WTC11 (cell line): ENCODE data around the gene SEL1L3. TPM values are rescaled to one million over a fixed set of nuclear protein-coding genes. Genes with fewer than 3 reads are reported as not detected.

Source experiments
- ATAC-seq: fragments of 200-7000 bp; cut with Tn5 transposase; 2 replicates; pipeline ENCODE4 v1.10.0; 2021; ENCODE audit warnings: mild to moderate bottlenecking, moderate library complexity
- CTCF ChIA-PET: fragments of 300-600 bp; sonication (Branson Sonifier 250); formaldehyde crosslinking; loops from one replicate; lab custom pipeline; 2021; ENCODE audit warnings: antibody characterized with exemption; lab: Charles Lee
- POLR2A ChIA-PET: fragments of 350-600 bp; sonication (Branson Sonifier 250); formaldehyde crosslinking; loops from one replicate; lab custom pipeline; 2021; ENCODE audit warnings: antibody characterized with exemption; lab: Charles Lee
- DNase-seq: peaks from one replicate; pipeline ENCODE4 v3.0.0; 2021; ENCODE audit warnings: low spot score
- H3K27ac Mint-ChIP-seq: 2 replicates; pipeline ENCODE4 v1.8.0; 2021; ENCODE audit warnings: mixed read lengths
- H3K27me3 Mint-ChIP-seq: 2 replicates; pipeline ENCODE4 v1.8.0; 2021; ENCODE audit warnings: low read depth, mild to moderate bottlenecking, moderate library complexity, mixed read lengths
- H3K36me3 Mint-ChIP-seq: 2 replicates; pipeline ENCODE4 v1.8.0; 2021; ENCODE audit warnings: mixed read lengths
- H3K4me1 Mint-ChIP-seq: 2 replicates; pipeline ENCODE4 v1.8.0; 2022; ENCODE audit warnings: mixed read lengths
- H3K4me3 Mint-ChIP-seq: 2 replicates; pipeline ENCODE4 v1.8.0; 2021; ENCODE audit warnings: mild to moderate bottlenecking, moderate library complexity, mixed read lengths
- H3K9me3 Mint-ChIP-seq: 2 replicates; pipeline ENCODE4 v1.8.0; 2021; ENCODE audit warnings: mixed read lengths
- GRHL2 ChIP-seq: fragments of 250-450 bp; sonication (Bioruptor Pico); IDR thresholded peaks from 2 replicates; pipeline ENCODE4 v1.8.0; 2022; ENCODE audit warnings: mild to moderate bottlenecking, moderate library complexity; ENCODE audit not compliant: insufficient replicate concordance, severe bottlenecking
- JUN ChIP-seq: sonication (generic); formaldehyde crosslinking; IDR thresholded peaks from 2 replicates; pipeline ENCODE4 v1.8.0; 2023; ENCODE audit warnings: mild to moderate bottlenecking, missing genetic modification reagents
- NR1H2 ChIP-seq: sonication (generic); formaldehyde crosslinking; IDR thresholded peaks from 2 replicates; pipeline ENCODE4 v1.9.0; 2021; ENCODE audit warnings: mild to moderate bottlenecking, moderate library complexity, missing genetic modification reagents
- NR3C1 ChIP-seq: sonication (generic); formaldehyde crosslinking; conservative IDR thresholded peaks from 2 replicates; pipeline ENCODE4 v1.8.1; 2023; ENCODE audit warnings: low read depth, mild to moderate bottlenecking, missing genetic modification reagents
- SMAD4 ChIP-seq: sonication (generic); formaldehyde crosslinking; IDR thresholded peaks from 2 replicates; pipeline ENCODE4 v1.8.0; 2022; ENCODE audit warnings: mild to moderate bottlenecking, missing genetic modification reagents
- SOX15 ChIP-seq: fragments of 250-450 bp; sonication (Bioruptor Pico); IDR thresholded peaks from 2 replicates; pipeline ENCODE4 v1.9.0; 2021; ENCODE audit warnings: mild to moderate bottlenecking
- TP53 ChIP-seq: sonication (generic); formaldehyde crosslinking; IDR thresholded peaks from 2 replicates; pipeline ENCODE4 v1.8.1; 2023; ENCODE audit warnings: mild to moderate bottlenecking, missing genetic modification reagents
- ZNF219 ChIP-seq: sonication (generic); formaldehyde crosslinking; IDR thresholded peaks from 2 replicates; pipeline ENCODE4 v1.8.0; 2023; ENCODE audit warnings: missing genetic modification reagents, mild to moderate bottlenecking, borderline replicate concordance
- total RNA-seq: library from RNA; stranded (reverse); gene quantifications from 3 replicates; pipeline ENCODE4 v1.2.3, GENCODE V29; 2021
- TF ChIP-seq, protein P1 (sequence below): fragments of 250-450 bp; sonication (Bioruptor Pico); IDR thresholded peaks from 2 replicates; pipeline ENCODE4 v2.1.2; 2022; ENCODE audit warnings: mild to moderate bottlenecking, moderate library complexity
- TF ChIP-seq, protein P2 (sequence below): sonication (generic); formaldehyde crosslinking; IDR thresholded peaks from 2 replicates; pipeline ENCODE4 v1.8.0; 2023; ENCODE audit warnings: missing genetic modification reagents
- TF ChIP-seq, protein P3 (sequence below): sonication (generic); formaldehyde crosslinking; conservative IDR thresholded peaks from 2 replicates; pipeline ENCODE4 v1.8.1; 2022; ENCODE audit warnings: mild to moderate bottlenecking, missing genetic modification reagents
- TF ChIP-seq, protein P4 (sequence below): sonication (generic); formaldehyde crosslinking; IDR thresholded peaks from 2 replicates; pipeline ENCODE4 v1.8.0; 2023; ENCODE audit warnings: mild to moderate bottlenecking, missing genetic modification reagents
- TF ChIP-seq, protein P5 (sequence below): fragments of 250-450 bp; sonication (Bioruptor Pico); IDR thresholded peaks from 2 replicates; pipeline ENCODE4 v1.8.0; 2021; ENCODE audit warnings: mild to moderate bottlenecking
- TF ChIP-seq, protein P6 (sequence below): fragments of 250-450 bp; sonication (Bioruptor Pico); IDR thresholded peaks from 2 replicates; pipeline ENCODE4 v1.9.0; 2021; ENCODE audit warnings: mild to moderate bottlenecking
- TF ChIP-seq, protein P7 (sequence below): fragments of 200-600 bp; IDR thresholded peaks from 2 replicates; pipeline ENCODE4 v1.8.0; 2022; ENCODE audit warnings: antibody characterized with exemption
- TF ChIP-seq, protein P8 (sequence below): sonication (generic); formaldehyde crosslinking; IDR thresholded peaks from 2 replicates; pipeline ENCODE4 v1.8.1; 2022; ENCODE audit warnings: low read depth, missing genetic modification reagents, borderline replicate concordance
- TF ChIP-seq, protein P9 (sequence below): sonication (generic); formaldehyde crosslinking; IDR thresholded peaks from 2 replicates; pipeline ENCODE4 v1.8.1; 2022; ENCODE audit warnings: mild to moderate bottlenecking, missing genetic modification reagents, moderate library complexity, borderline replicate concordance

The SEL1L3 gene
- total RNA-seq, 1 experiment from 2014 or later, result 31.5 TPM

DNA sequence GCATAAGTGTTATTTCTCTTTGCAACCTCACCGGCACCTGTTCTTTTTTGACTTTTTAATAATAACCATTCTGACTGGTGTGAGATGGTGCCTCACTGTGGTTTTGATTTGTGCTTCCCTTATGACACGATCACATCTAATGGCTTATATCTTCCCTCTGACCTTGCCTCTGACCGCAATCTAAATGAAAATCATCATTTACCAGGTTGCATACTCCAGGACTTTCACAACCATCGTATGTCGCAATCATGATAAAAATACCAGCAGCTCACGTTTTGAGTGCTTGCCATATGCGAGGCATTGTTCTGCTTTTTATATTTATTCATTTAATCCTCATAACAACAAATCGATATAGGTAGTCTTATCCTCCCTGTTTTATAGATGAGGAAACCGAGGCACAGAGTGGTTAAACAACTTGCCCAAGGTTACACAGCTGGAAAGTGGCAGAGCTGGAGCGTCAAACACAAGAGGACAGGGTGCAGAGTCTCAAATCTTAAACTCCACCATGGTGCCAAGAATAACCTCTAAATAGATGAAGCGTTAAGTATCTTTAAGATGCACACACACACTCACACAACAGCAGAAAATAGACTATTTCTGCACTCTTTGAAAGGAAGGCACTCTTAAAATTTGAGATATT lies 102.2 kb downstream of the SEL1L3 start:
- POLR2A ChIA-PET, result no interaction called here
- DNase-seq (no peak), ATAC-seq (no peak)
- H3K4me3 Mint-ChIP-seq, result no peak overlapping the region
- no peak overlapping the region for H3K27ac Mint-ChIP-seq
- peaks cover 8% of the 10 kb centered on the region for H3K9me3 Mint-ChIP-seq
- no peaks in the 10 kb centered on the region for H3K27me3 Mint-ChIP-seq
- H3K36me3 Mint-ChIP-seq, result peaks cover 46% of the 10 kb centered on the region
- TF ChIP-seq, protein P1, sequence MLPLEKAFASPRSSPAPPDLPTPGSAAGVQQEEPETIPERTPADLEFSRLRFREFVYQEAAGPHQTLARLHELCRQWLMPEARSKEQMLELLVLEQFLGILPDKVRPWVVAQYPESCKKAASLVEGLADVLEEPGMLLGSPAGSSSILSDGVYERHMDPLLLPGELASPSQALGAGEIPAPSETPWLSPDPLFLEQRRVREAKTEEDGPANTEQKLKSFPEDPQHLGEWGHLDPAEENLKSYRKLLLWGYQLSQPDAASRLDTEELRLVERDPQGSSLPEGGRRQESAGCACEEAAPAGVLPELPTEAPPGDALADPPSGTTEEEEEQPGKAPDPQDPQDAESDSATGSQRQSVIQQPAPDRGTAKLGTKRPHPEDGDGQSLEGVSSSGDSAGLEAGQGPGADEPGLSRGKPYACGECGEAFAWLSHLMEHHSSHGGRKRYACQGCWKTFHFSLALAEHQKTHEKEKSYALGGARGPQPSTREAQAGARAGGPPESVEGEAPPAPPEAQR, result no peak
- TF ChIP-seq, protein P2, sequence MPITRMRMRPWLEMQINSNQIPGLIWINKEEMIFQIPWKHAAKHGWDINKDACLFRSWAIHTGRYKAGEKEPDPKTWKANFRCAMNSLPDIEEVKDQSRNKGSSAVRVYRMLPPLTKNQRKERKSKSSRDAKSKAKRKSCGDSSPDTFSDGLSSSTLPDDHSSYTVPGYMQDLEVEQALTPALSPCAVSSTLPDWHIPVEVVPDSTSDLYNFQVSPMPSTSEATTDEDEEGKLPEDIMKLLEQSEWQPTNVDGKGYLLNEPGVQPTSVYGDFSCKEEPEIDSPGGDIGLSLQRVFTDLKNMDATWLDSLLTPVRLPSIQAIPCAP (CRISPR knock-in tag), result no peak
- TF ChIP-seq, protein P3, sequence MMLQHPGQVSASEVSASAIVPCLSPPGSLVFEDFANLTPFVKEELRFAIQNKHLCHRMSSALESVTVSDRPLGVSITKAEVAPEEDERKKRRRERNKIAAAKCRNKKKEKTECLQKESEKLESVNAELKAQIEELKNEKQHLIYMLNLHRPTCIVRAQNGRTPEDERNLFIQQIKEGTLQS (CRISPR knock-in tag), result no peak
- TF ChIP-seq, protein P4, sequence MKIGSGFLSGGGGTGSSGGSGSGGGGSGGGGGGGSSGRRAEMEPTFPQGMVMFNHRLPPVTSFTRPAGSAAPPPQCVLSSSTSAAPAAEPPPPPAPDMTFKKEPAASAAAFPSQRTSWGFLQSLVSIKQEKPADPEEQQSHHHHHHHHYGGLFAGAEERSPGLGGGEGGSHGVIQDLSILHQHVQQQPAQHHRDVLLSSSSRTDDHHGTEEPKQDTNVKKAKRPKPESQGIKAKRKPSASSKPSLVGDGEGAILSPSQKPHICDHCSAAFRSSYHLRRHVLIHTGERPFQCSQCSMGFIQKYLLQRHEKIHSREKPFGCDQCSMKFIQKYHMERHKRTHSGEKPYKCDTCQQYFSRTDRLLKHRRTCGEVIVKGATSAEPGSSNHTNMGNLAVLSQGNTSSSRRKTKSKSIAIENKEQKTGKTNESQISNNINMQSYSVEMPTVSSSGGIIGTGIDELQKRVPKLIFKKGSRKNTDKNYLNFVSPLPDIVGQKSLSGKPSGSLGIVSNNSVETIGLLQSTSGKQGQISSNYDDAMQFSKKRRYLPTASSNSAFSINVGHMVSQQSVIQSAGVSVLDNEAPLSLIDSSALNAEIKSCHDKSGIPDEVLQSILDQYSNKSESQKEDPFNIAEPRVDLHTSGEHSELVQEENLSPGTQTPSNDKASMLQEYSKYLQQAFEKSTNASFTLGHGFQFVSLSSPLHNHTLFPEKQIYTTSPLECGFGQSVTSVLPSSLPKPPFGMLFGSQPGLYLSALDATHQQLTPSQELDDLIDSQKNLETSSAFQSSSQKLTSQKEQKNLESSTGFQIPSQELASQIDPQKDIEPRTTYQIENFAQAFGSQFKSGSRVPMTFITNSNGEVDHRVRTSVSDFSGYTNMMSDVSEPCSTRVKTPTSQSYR, result no peak
- TF ChIP-seq, protein P5, sequence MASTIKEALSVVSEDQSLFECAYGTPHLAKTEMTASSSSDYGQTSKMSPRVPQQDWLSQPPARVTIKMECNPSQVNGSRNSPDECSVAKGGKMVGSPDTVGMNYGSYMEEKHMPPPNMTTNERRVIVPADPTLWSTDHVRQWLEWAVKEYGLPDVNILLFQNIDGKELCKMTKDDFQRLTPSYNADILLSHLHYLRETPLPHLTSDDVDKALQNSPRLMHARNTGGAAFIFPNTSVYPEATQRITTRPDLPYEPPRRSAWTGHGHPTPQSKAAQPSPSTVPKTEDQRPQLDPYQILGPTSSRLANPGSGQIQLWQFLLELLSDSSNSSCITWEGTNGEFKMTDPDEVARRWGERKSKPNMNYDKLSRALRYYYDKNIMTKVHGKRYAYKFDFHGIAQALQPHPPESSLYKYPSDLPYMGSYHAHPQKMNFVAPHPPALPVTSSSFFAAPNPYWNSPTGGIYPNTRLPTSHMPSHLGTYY (CRISPR knock-in tag), result no peak
- no peak for TF ChIP-seq TP53 (CRISPR knock-in tag)
- TF ChIP-seq, all 79 proteins: peak for 0
- H3K4me1 Mint-ChIP-seq, result no peaks in the 10 kb centered on the region
- CTCF ChIA-PET, result no interaction called here

DNA sequence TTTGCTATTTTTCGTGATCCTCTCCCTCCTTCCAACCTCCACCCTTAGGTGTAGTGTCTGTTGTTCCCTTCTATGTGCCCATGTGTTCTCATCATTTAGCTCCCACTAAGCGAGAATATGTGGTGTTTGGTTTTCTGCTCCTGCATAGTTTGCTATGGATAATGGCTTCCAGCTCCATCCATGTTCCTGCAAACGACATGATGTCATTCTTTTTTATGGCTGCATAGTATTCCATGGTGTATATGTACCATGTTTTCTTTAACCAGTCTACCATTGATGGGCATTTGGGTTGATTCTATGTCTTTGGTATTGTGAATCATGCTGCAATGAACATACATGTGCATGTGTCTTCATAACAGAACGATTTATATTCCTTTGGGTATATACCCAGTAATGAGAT lies 102.7 kb downstream of the SEL1L3 start:
- H3K27ac Mint-ChIP-seq, result no peak overlapping the region
- H3K27me3 Mint-ChIP-seq, result no peaks in the 10 kb centered on the region
- no peaks in the 10 kb centered on the region for H3K4me1 Mint-ChIP-seq
- no peak for TF ChIP-seq ZNF219
- no peak for TF ChIP-seq NR1H2 (CRISPR knock-in tag)
- TF ChIP-seq, protein P6, sequence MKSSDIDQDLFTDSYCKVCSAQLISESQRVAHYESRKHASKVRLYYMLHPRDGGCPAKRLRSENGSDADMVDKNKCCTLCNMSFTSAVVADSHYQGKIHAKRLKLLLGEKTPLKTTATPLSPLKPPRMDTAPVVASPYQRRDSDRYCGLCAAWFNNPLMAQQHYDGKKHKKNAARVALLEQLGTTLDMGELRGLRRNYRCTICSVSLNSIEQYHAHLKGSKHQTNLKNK, result no peak
- TF ChIP-seq GRHL2 (CRISPR knock-in tag), result no peak
- no peak overlapping the region for H3K4me3 Mint-ChIP-seq
- CTCF ChIA-PET, result no interaction called here
- ATAC-seq, result no peak
- POLR2A ChIA-PET, result no interaction called here
- peaks cover 42% of the 10 kb centered on the region for H3K36me3 Mint-ChIP-seq
- no peak for DNase-seq
- peaks cover 8% of the 10 kb centered on the region for H3K9me3 Mint-ChIP-seq

DNA sequence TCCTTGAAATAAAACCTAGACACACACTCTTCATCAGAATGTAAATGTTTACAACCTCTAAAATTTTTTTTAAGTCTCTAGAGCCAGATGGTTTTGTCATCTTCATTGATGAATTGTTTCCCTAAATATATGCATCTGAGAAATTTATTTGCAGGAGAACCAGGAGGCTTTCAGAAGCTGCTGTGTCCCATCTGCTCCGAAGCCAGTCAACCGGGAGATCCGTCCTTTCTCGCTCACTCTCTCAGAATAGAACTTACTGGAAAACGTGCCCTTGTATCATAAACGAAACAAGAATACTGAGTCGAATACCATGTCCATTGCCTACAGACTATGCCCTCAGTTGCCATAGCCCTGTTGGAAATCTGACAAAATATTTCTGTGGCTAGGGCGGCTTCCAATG lies 103.7 kb downstream of the SEL1L3 start:
- no peak for DNase-seq
- H3K4me3 Mint-ChIP-seq, result no peak overlapping the region
- H3K27ac Mint-ChIP-seq, result no peak overlapping the region
- TF ChIP-seq SOX15 (CRISPR knock-in tag), result no peak
- TF ChIP-seq, all 79 proteins: peak for 0
- ChIA-PET POLR2A (no interaction called here), CTCF (no interaction called here)
- no peaks in the 10 kb centered on the region for H3K4me1 Mint-ChIP-seq
- peaks cover 33% of the 10 kb centered on the region for H3K36me3 Mint-ChIP-seq
- no peaks in the 10 kb centered on the region for H3K27me3 Mint-ChIP-seq
- peaks cover 8% of the 10 kb centered on the region for H3K9me3 Mint-ChIP-seq
- no peak for ATAC-seq

DNA sequence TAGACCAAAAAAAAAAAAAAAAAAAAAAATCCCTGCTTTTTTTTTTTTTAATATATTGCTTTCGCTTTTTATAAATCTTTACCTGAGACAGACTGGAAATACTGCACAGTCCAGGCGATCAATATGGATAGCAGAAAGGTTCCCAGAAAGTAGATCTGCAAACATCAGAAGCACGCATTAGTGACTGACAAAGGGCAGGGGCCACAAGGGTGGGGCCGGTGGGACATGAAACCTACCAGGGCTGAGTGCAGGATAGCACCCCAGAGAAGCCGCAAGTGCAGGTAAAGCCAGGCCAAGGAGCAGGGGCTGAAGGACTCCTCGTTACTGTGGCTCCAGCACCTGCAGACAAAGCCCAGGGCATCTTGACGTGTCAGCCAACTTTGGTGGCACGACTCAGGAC lies 105.3 kb downstream of the SEL1L3 start:
- Mint-ChIP-seq H3K27me3 (no peaks in the 10 kb centered on the region), H3K27ac (0 out of 2 replicates have a peak overlapping the region, but pooled peaks have one; percentile 57), H3K9me3 (peaks cover 8% of the 10 kb centered on the region), H3K36me3 (peaks cover 29% of the 10 kb centered on the region), H3K4me1 (no peaks in the 10 kb centered on the region), H3K4me3 (no peak overlapping the region)
- CTCF ChIA-PET, result no interaction called here
- no peak for DNase-seq
- POLR2A ChIA-PET, result no interaction called here
- no peak for ATAC-seq
- TF ChIP-seq SMAD4 (CRISPR knock-in tag), result no peak
- TF ChIP-seq, protein P7, sequence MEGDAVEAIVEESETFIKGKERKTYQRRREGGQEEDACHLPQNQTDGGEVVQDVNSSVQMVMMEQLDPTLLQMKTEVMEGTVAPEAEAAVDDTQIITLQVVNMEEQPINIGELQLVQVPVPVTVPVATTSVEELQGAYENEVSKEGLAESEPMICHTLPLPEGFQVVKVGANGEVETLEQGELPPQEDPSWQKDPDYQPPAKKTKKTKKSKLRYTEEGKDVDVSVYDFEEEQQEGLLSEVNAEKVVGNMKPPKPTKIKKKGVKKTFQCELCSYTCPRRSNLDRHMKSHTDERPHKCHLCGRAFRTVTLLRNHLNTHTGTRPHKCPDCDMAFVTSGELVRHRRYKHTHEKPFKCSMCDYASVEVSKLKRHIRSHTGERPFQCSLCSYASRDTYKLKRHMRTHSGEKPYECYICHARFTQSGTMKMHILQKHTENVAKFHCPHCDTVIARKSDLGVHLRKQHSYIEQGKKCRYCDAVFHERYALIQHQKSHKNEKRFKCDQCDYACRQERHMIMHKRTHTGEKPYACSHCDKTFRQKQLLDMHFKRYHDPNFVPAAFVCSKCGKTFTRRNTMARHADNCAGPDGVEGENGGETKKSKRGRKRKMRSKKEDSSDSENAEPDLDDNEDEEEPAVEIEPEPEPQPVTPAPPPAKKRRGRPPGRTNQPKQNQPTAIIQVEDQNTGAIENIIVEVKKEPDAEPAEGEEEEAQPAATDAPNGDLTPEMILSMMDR, result no peak
- TF ChIP-seq, protein P8, sequence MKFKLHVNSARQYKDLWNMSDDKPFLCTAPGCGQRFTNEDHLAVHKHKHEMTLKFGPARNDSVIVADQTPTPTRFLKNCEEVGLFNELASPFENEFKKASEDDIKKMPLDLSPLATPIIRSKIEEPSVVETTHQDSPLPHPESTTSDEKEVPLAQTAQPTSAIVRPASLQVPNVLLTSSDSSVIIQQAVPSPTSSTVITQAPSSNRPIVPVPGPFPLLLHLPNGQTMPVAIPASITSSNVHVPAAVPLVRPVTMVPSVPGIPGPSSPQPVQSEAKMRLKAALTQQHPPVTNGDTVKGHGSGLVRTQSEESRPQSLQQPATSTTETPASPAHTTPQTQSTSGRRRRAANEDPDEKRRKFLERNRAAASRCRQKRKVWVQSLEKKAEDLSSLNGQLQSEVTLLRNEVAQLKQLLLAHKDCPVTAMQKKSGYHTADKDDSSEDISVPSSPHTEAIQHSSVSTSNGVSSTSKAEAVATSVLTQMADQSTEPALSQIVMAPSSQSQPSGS (CRISPR knock-in tag), result no peak
- no peak for TF ChIP-seq JUN (CRISPR knock-in tag)
- TF ChIP-seq NR3C1, result no peak
- TF ChIP-seq, protein P9, sequence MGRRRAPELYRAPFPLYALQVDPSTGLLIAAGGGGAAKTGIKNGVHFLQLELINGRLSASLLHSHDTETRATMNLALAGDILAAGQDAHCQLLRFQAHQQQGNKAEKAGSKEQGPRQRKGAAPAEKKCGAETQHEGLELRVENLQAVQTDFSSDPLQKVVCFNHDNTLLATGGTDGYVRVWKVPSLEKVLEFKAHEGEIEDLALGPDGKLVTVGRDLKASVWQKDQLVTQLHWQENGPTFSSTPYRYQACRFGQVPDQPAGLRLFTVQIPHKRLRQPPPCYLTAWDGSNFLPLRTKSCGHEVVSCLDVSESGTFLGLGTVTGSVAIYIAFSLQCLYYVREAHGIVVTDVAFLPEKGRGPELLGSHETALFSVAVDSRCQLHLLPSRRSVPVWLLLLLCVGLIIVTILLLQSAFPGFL (CRISPR knock-in tag), result no peak
- TF ChIP-seq SOX15 (CRISPR knock-in tag), result no peak
